Cardiac muscle cell (in vitro differentiated cells and primary cell): ENCODE measurements around the gene UBE2J1. TPM values are rescaled to one million over a fixed set of nuclear protein-coding genes. Genes with fewer than 3 reads are reported as not detected.

Experiments
- DNase-seq, 2 donors: peaks; one replicate each; pipeline versions ENCODE4 v3.0.0 to v3.0.0-alpha.2; 2010 to 2017; ENCODE audit warnings: low read depth in 1 of 2, low spot score in 1 of 2
- H3K27ac ChIP-seq: fragments of 200-600 bp; sonication (generic); 2 replicates; pipeline ENCODE4 v1.5.1; 2016
- H3K27me3 ChIP-seq: fragments of 200-600 bp; sonication (generic); 2 replicates; pipeline ENCODE4 v1.6.0; 2016; ENCODE audit warnings: control low read depth
- H3K36me3 ChIP-seq: fragments of 200-600 bp; sonication (generic); 2 replicates; pipeline ENCODE4 v1.5.1; 2016; ENCODE audit warnings: control low read depth
- H3K4me1 ChIP-seq: fragments of 200-600 bp; sonication (generic); 2 replicates; pipeline ENCODE4 v1.8.1; 2017; ENCODE audit warnings: low read depth, mild to moderate bottlenecking, mixed run types
- H3K4me3 ChIP-seq: fragments of 200-600 bp; sonication (generic); 2 replicates; pipeline ENCODE4 v1.5.1; 2016; ENCODE audit warnings: mild to moderate bottlenecking
- H3K9me3 ChIP-seq: fragments of 200-600 bp; sonication (generic); 2 replicates; pipeline ENCODE4 v1.5.1; 2017; ENCODE audit warnings: low read depth, mild to moderate bottlenecking, control low read depth
- polyA plus RNA-seq: library from polyadenylated mRNA; unstranded; fragments of >200 nt; fragmentation: Nextera tagmentation; extraction: Ambion mirVana; gene quantifications from 2 replicates; pipeline ENCODE4 v1.2.1, GENCODE V29; 2016
- total RNA-seq: library from RNA; depleted of rRNA; stranded (reverse); fragments of >200 nt; gene quantifications from 2 replicates; pipeline ENCODE4 v1.2.3, GENCODE V29; 2016
- TF ChIP-seq, protein P1 (sequence below): IDR thresholded peaks from 2 replicates; pipeline ENCODE4 v1.5.1; 2012; ENCODE audit warnings: low read depth, mild to moderate bottlenecking, low read length

UBE2J1 gene
- total and polyA plus RNA-seq, 2 experiments from 2014 or later: 17.9 to 28.7 TPM

DNA sequence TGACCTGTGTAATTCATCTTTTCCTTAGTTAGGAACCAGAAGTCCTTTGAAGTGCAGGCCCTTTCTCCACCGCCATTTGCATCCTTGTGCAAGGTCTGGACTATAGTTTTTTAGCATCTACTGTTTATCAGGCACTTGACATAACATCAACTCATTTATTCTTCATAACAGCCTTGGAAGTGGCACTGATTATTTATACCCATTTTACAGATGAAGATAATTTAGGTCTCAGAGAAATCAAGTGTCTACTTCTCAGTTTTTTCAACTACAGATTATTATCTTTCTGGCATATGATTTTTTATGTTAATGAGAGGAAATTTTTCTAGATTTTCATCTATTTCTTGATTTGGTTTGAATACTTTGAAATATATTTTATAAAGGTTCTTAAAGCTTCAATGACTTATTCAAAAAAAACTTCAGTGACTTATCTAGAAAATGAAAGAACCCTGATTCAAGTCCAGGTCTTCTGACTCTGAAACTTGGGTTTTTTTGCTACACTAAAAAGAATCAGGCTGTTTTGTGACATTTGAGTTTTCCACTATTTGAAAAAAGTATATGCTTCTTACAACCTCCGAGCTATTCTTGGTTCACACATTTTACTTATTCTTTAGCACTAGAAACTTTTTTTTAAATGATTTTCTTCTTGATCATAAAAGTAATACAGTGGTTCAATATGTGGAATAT, 3.1 kb upstream of the UBE2J1 start:
- TF ChIP-seq, protein P1, sequence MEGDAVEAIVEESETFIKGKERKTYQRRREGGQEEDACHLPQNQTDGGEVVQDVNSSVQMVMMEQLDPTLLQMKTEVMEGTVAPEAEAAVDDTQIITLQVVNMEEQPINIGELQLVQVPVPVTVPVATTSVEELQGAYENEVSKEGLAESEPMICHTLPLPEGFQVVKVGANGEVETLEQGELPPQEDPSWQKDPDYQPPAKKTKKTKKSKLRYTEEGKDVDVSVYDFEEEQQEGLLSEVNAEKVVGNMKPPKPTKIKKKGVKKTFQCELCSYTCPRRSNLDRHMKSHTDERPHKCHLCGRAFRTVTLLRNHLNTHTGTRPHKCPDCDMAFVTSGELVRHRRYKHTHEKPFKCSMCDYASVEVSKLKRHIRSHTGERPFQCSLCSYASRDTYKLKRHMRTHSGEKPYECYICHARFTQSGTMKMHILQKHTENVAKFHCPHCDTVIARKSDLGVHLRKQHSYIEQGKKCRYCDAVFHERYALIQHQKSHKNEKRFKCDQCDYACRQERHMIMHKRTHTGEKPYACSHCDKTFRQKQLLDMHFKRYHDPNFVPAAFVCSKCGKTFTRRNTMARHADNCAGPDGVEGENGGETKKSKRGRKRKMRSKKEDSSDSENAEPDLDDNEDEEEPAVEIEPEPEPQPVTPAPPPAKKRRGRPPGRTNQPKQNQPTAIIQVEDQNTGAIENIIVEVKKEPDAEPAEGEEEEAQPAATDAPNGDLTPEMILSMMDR: no peak
- Histone ChIP-seq H3K27ac (no peak overlapping the region), H3K27me3 (no peaks in the 10 kb centered on the region), H3K9me3 (no peaks in the 10 kb centered on the region), H3K4me1 (peaks cover 8% of the 10 kb centered on the region), H3K36me3 (no peaks in the 10 kb centered on the region), H3K4me3 (no peak overlapping the region)
- no peak for DNase-seq

DNA sequence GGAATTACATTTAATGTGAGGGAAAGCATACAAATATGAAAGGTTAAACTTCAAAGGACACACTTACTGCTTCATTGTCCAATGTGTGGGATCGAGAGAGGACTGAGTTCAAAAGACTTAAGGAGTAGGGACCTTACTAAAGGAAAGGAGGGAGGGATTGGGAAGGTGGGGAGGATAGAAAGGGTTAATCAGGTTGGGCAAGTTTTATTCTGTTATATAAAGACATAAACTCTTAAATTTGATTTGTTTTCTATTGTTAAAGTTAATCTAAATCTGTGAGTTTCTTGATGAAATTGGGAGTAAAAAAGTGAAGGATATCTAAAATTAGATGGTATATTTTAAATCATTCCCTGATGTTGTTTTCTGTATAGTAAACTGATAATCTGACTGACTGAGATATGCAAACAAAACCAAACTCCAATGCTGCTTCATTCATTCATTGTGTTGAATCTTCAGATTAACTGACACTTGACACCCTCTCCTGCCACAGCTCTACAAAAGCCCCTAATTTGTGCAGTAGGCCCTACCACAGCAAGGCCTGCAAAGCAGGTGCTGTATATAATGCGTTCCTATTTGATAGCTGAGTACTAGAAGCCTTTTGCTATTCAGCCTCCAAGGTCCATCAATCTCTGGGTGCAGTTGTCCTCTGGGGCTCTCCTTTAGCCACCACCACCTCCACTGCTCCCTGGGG, 1.3 kb upstream of the UBE2J1 start:
- Histone ChIP-seq H3K9me3 (no peaks in the 10 kb centered on the region), H3K27ac (no peak overlapping the region), H3K4me3 (no peak overlapping the region), H3K4me1 (peaks cover 14% of the 10 kb centered on the region), H3K27me3 (no peaks in the 10 kb centered on the region), H3K36me3 (no peaks in the 10 kb centered on the region)
- DNase-seq: no peak
- TF ChIP-seq, protein P1: no peak

DNA sequence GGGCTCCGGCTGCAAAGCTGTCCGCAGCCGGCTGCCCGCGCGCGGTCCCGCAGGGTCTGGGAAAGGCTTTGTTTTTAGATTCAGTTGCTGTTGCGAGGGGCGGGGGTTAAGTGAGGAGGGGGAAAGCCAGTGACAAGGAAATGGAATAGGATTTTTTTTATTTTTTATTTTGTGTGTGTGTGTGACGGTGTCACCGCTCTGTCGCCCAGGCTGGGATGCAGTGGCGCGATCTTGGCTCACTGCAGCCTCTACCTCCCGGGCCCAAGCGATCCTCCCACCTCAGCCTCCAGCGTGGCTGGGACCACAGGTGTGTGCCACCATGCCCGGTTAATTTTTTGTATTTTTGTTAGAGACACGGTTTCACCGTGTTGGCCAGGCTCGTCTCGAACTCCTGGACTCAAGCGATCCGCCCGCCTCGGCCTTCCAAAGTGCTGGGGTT, 615 bp upstream of the UBE2J1 start:
- Histone ChIP-seq H3K9me3 (no peaks in the 10 kb centered on the region), H3K4me1 (peaks cover 19% of the 10 kb centered on the region), H3K27me3 (no peaks in the 10 kb centered on the region), H3K36me3 (no peaks in the 10 kb centered on the region), H3K4me3 (peak overlapping the region; percentile 71), H3K27ac (peak overlapping the region; percentile 98)
- no peak for DNase-seq
- TF ChIP-seq, protein P1: no peak

DNA sequence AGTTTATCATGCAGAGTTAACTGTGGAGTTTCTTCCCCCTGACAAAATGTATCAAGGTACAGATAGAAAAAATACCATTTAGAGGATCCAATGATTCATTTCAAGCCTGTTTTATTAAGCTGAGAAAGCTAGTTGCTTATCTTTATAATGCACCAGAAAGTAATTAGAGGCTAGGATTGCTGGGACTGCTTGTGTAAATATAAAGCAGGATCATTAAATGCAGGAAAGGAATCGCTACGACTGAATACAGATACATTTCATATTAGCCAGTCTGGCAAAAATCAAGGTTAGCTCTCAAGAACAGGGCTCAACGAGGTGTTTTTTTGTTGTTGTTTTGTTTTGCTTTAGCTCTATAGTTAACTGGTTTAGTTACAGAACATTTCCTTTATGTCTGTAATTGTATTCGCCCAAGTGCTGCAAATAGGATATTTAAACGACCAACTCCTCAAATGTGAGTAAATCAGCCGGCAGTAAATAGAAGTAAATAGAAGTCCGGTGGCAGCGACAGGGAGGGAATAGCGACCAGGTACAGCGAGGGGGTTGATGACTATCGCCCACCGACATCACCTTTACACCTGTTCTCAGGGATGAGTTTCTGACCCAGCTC, 748 bp downstream of the UBE2J1 start:
- Histone ChIP-seq H3K36me3 (no peaks in the 10 kb centered on the region), H3K27me3 (no peaks in the 10 kb centered on the region), H3K9me3 (no peaks in the 10 kb centered on the region), H3K27ac (peak overlapping the region; percentile 98), H3K4me3 (peak overlapping the region; percentile 71), H3K4me1 (peaks cover 31% of the 10 kb centered on the region)
- TF ChIP-seq, protein P1: no peak
- DNase-seq: no peak

DNA sequence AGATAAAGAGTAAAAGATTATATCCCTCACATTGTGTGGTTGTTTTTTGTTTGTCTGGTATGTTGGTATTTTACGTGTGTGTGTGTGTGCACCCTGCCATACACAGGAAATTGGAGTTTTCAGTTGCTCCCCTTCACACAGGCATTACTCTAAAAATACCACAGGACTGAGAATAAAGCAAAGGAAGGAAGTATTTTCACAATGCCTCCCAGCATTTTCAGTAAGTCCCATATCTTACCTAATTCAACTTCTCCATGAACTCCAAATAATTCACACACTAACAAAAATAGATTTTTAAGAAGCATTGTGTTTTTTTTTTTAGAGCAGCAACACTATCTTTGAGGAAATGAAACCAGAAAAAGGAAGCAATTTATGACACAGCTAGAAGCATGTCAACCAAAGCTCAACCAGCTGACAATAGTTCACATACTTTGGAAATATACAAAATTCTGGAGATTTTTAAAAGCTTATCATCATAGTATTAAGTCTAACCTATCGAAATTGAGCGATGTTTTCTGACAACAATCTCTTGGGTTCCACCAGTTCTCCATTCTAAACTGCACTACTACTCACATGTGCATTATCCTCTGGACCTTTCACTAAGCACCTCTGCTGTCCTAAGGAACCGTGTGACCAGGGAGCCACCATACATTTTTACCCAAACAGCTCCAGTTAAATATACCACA, 2.1 kb downstream of the UBE2J1 start:
- Histone ChIP-seq H3K9me3 (no peaks in the 10 kb centered on the region), H3K27me3 (no peaks in the 10 kb centered on the region), H3K4me3 (no peak overlapping the region), H3K36me3 (no peaks in the 10 kb centered on the region), H3K4me1 (peaks cover 39% of the 10 kb centered on the region), H3K27ac (peak overlapping the region; percentile 86)
- DNase-seq: peak in 1 of 2 donors; percentile 56
- TF ChIP-seq, protein P1: no peak
